HepG2 (cell line): ENCODE results near the gene TMEM107. TPM values are rescaled to one million over a fixed set of nuclear protein-coding genes. Genes with fewer than 3 reads are reported as not detected.
A peak's percentile ranks its signal among the peaks of the same experiment; 100 is the strongest.

Source experiments
- GABPB1 ChIP-seq: IDR thresholded peaks from 2 replicates; pipeline ENCODE4 v1.6.1; 2016; ENCODE audit warnings: mild to moderate bottlenecking, missing genetic modification reagents, moderate library complexity, missing compliant biosample characterization
- GPN1 ChIP-seq: sonication (generic); formaldehyde crosslinking; IDR thresholded peaks from 2 replicates; pipeline ENCODE4 v1.5.1; 2020; ENCODE audit warnings: missing genetic modification reagents, borderline replicate concordance
- MXD4 ChIP-seq: IDR thresholded peaks from 2 replicates; pipeline ENCODE4 v1.6.1; 2016; ENCODE audit warnings: mild to moderate bottlenecking, missing biosample characterization, missing genetic modification reagents
- NAIF1 ChIP-seq: sonication (generic); formaldehyde crosslinking; IDR thresholded peaks from 2 replicates; pipeline ENCODE4 v1.5.0; 2020; ENCODE audit warnings: mild to moderate bottlenecking, missing genetic modification reagents, borderline replicate concordance
- NFYC ChIP-seq: IDR thresholded peaks from 2 replicates; pipeline ENCODE4 v1.6.1; 2016; ENCODE audit warnings: missing genetic modification reagents, missing compliant biosample characterization
- SMARCC2 ChIP-seq: fragments of 450-650 bp; IDR thresholded peaks from 2 replicates; pipeline ENCODE4 v1.6.1; 2017; ENCODE audit warnings: antibody characterized with exemption, mild to moderate bottlenecking
- TGIF2 ChIP-seq: IDR thresholded peaks from 2 replicates; pipeline ENCODE4 v1.6.1; 2016; ENCODE audit warnings: control low read depth, missing compliant biosample characterization
- ZNF136 ChIP-seq: sonication (generic); formaldehyde crosslinking; IDR thresholded peaks from 2 replicates; pipeline ENCODE4 v1.8.1; 2022; ENCODE audit warnings: low read depth, mild to moderate bottlenecking, moderate library complexity, missing genetic modification reagents
- ZNF44 ChIP-seq: sonication (generic); formaldehyde crosslinking; IDR thresholded peaks from 2 replicates; pipeline ENCODE4 v1.5.1; 2020; ENCODE audit warnings: mild to moderate bottlenecking, missing genetic modification reagents
- ZNF547 ChIP-seq: sonication (generic); formaldehyde crosslinking; IDR thresholded peaks from 2 replicates; pipeline ENCODE4 v1.5.1; 2020; ENCODE audit warnings: mild to moderate bottlenecking, missing genetic modification reagents
- ZNF616 ChIP-seq: sonication (generic); formaldehyde crosslinking; IDR thresholded peaks from 2 replicates; pipeline ENCODE4 v1.5.0; 2020; ENCODE audit warnings: low read depth, mild to moderate bottlenecking, missing genetic modification reagents
- ZNF775 ChIP-seq: sonication (generic); formaldehyde crosslinking; IDR thresholded peaks from 2 replicates; pipeline ENCODE4 v1.4.0; 2020; ENCODE audit warnings: missing genetic modification reagents, mild to moderate bottlenecking, moderate library complexity, borderline replicate concordance
- ZSCAN25 ChIP-seq: sonication (generic); formaldehyde crosslinking; IDR thresholded peaks from 2 replicates; pipeline ENCODE4 v1.8.0; 2022; ENCODE audit warnings: mild to moderate bottlenecking, missing genetic modification reagents
- polyA plus RNA-seq, 8 experiments: library from polyadenylated mRNA; depleted of rRNA in 3 of 8; stranded (reverse) in 7 of 8; unstranded in 1 of 8; fragments of >200 nt; fragmentation: Illumina TruSeq in 4 of 8; extraction: Trizol in 4 of 8; gene quantifications; 2 replicates each; pipeline versions ENCODE4 v1.2.1 to v1.2.3, GENCODE V29; 2011 to 2016; ENCODE audit warnings: low read depth in 4 of 8, missing spikeins in 1 of 8, mixed read lengths in 1 of 8; ENCODE audit not compliant: insufficient read depth in 1 of 8
- total RNA-seq, 5 experiments: library from RNA; depleted of rRNA; stranded (reverse); fragments of >200 nt; fragmentation: Illumina TruSeq; extraction: Trizol; gene quantifications; 2 replicates each; pipeline ENCODE4 v1.2.3, GENCODE V29; 2016; ENCODE audit warnings: low read depth in 1 of 5
- TF ChIP-seq, protein P1 (sequence below): sonication (generic); formaldehyde crosslinking; IDR thresholded peaks from 2 replicates; pipeline ENCODE4 v1.4.0; 2020; ENCODE audit warnings: missing genetic modification reagents
- TF ChIP-seq, protein P2 (sequence below): sonication (generic); formaldehyde crosslinking; IDR thresholded peaks from 2 replicates; pipeline ENCODE4 v1.4.0; 2020; ENCODE audit warnings: low read depth, mild to moderate bottlenecking, missing genetic modification reagents
- TF ChIP-seq, protein P3 (sequence below): sonication (generic); formaldehyde crosslinking; IDR thresholded peaks from 2 replicates; pipeline ENCODE4 v1.5.0; 2020; ENCODE audit warnings: mild to moderate bottlenecking, missing genetic modification reagents, moderate library complexity
- TF ChIP-seq, protein P4 (sequence below), 2 experiments: sonication (generic) in 1 of 2; formaldehyde crosslinking in 1 of 2; IDR thresholded peaks; 2 replicates each; pipeline versions ENCODE4 v1.4.0 to v1.6.1; 2018 to 2020; ENCODE audit warnings: missing genetic modification reagents in 2 of 2, borderline replicate concordance in 1 of 2, low read depth in 1 of 2, mild to moderate bottlenecking in 1 of 2, missing biosample characterization in 1 of 2

Gene TMEM107
- total and polyA plus RNA-seq, 2 of the 13 experiments (the other 11 are each of a cell fraction or from before 2014, with no cell fraction given): 7.2 to 15.3 TPM

DNA sequence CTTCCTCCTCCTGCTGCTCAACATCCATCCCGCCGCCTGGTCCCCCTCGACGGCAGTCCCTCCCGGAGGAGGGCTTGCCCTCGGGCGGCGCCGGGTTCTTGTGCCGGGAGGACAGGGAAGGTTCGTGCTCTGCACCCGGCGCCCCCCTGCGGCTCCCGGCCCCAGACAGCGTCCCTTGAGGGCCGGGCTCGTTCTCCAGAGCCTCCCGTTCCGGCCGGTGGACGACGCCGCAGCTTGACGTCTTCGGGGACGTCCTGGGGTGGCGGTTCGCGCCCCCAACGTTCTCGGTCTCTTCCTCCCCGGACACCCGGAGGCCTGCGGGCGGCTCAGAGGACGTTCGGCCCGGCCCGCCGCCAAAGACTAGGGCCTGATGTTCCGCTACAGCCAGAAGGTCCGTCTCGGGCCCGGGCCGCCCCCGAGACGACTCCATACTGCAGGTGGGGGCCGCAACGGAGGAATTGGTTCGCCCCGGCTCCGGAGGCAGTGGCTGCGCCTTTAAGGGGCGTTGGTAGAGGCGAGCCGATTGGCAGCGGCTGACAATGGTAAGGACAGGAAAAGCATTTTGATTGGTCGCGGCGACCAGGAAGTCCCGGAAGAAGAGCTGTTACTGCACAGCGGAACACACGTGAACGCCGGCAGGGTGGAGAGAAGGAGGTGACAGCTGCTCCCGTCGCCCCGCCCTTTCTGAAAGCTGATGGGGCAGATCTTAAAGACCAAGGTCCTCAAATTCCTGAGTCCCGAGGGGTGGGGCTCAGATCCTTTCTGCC, 13.7 kb upstream of the TMEM107 start, which contains the start of gene BORCS6 (continued):
- TF ChIP-seq, protein P1, sequence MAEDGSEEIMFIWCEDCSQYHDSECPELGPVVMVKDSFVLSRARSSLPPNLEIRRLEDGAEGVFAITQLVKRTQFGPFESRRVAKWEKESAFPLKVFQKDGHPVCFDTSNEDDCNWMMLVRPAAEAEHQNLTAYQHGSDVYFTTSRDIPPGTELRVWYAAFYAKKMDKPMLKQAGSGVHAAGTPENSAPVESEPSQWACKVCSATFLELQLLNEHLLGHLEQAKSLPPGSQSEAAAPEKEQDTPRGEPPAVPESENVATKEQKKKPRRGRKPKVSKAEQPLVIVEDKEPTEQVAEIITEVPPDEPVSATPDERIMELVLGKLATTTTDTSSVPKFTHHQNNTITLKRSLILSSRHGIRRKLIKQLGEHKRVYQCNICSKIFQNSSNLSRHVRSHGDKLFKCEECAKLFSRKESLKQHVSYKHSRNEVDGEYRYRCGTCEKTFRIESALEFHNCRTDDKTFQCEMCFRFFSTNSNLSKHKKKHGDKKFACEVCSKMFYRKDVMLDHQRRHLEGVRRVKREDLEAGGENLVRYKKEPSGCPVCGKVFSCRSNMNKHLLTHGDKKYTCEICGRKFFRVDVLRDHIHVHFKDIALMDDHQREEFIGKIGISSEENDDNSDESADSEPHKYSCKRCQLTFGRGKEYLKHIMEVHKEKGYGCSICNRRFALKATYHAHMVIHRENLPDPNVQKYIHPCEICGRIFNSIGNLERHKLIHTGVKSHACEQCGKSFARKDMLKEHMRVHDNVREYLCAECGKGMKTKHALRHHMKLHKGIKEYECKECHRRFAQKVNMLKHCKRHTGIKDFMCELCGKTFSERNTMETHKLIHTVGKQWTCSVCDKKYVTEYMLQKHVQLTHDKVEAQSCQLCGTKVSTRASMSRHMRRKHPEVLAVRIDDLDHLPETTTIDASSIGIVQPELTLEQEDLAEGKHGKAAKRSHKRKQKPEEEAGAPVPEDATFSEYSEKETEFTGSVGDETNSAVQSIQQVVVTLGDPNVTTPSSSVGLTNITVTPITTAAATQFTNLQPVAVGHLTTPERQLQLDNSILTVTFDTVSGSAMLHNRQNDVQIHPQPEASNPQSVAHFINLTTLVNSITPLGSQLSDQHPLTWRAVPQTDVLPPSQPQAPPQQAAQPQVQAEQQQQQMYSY: peak; percentile 28; the same call in 1 of the 2 replicates
- TF ChIP-seq SMARCC2: no peak
- no peak for TF ChIP-seq GPN1 (CRISPR knock-in tag)
- TF ChIP-seq, protein P2, sequence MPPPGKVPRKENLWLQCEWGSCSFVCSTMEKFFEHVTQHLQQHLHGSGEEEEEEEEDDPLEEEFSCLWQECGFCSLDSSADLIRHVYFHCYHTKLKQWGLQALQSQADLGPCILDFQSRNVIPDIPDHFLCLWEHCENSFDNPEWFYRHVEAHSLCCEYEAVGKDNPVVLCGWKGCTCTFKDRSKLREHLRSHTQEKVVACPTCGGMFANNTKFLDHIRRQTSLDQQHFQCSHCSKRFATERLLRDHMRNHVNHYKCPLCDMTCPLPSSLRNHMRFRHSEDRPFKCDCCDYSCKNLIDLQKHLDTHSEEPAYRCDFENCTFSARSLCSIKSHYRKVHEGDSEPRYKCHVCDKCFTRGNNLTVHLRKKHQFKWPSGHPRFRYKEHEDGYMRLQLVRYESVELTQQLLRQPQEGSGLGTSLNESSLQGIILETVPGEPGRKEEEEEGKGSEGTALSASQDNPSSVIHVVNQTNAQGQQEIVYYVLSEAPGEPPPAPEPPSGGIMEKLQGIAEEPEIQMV (CRISPR knock-in tag): 0 out of 2 replicates have a peak, but pooled peaks have one; percentile 42
- TF ChIP-seq ZNF136: 0 out of 2 replicates have a peak, but pooled peaks have one; percentile 45
- peak; percentile 36; the same call in 1 of the 2 replicates for TF ChIP-seq ZSCAN25
- no peak; the same call in 1 of the 2 replicates for TF ChIP-seq MXD4 (CRISPR knock-in tag)
- no peak for TF ChIP-seq TGIF2 (CRISPR knock-in tag)
- TF ChIP-seq, protein P3, sequence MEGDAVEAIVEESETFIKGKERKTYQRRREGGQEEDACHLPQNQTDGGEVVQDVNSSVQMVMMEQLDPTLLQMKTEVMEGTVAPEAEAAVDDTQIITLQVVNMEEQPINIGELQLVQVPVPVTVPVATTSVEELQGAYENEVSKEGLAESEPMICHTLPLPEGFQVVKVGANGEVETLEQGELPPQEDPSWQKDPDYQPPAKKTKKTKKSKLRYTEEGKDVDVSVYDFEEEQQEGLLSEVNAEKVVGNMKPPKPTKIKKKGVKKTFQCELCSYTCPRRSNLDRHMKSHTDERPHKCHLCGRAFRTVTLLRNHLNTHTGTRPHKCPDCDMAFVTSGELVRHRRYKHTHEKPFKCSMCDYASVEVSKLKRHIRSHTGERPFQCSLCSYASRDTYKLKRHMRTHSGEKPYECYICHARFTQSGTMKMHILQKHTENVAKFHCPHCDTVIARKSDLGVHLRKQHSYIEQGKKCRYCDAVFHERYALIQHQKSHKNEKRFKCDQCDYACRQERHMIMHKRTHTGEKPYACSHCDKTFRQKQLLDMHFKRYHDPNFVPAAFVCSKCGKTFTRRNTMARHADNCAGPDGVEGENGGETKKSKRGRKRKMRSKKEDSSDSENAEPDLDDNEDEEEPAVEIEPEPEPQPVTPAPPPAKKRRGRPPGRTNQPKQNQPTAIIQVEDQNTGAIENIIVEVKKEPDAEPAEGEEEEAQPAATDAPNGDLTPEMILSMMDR (CRISPR knock-in tag): peak; percentile 47
- peak; percentile 30; the same call in 1 of the 2 replicates for TF ChIP-seq ZNF547 (CRISPR knock-in tag)
- TF ChIP-seq NAIF1 (CRISPR knock-in tag): no peak
- no peak for TF ChIP-seq ZNF616 (CRISPR knock-in tag)
- no peak; the same call in 1 of the 2 replicates for TF ChIP-seq ZNF44 (CRISPR knock-in tag)
- no peak for TF ChIP-seq ZNF775 (CRISPR knock-in tag)
- TF ChIP-seq, protein P4, sequence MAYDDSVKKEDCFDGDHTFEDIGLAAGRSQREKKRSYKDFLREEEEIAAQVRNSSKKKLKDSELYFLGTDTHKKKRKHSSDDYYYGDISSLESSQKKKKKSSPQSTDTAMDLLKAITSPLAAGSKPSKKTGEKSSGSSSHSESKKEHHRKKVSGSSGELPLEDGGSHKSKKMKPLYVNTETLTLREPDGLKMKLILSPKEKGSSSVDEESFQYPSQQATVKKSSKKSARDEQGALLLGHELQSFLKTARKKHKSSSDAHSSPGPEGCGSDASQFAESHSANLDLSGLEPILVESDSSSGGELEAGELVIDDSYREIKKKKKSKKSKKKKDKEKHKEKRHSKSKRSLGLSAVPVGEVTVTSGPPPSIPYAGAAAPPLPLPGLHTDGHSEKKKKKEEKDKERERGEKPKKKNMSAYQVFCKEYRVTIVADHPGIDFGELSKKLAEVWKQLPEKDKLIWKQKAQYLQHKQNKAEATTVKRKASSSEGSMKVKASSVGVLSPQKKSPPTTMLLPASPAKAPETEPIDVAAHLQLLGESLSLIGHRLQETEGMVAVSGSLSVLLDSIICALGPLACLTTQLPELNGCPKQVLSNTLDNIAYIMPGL (CRISPR knock-in tag; IDR thresholded peaks at IDR 0.05; ENCODE audit: borderline replicate concordance in 1 of 2, low read depth in 1 of 2): peak; percentile 88 to 96
- TF ChIP-seq GABPB1 (CRISPR knock-in tag): peak; percentile 79
- peak; percentile 93 for TF ChIP-seq NFYC (CRISPR knock-in tag)
